GM12878 (cell line): ENCODE results near the gene ASIP. TPM values are rescaled to one million over a fixed set of nuclear protein-coding genes. Genes with fewer than 3 reads are reported as not detected.
"Not testable (repeated sequence)": the region's sequence is repeated elsewhere in the genome, so short reads cannot be mapped to it uniquely, and the experiment has no call there.

ENCODE experiments used
- ATAC-seq: fragments of 200-7000 bp; cut with Tn5 transposase; 3 replicates; pipeline ENCODE4 v1.9.1; 2020; ENCODE audit warnings: mild to moderate bottlenecking, moderate library complexity
- BruUV-seq: library from RNA; stranded (reverse); fragments of 400-500 nt; replicated peaks from 2 replicates; lab custom pipeline; 2021; lab: Mats Ljungman, UMichigan
- CTCF ChIA-PET: fragments of 300-600 bp; sonication (Branson Sonifier 250); formaldehyde crosslinking; extraction: SDS; loops from one replicate; lab custom pipeline; 2021; ENCODE audit warnings: inconsistent platforms; lab: Yijun Ruan, JAX
- POLR2A ChIA-PET: fragments of 350-600 bp; formaldehyde crosslinking; extraction: SDS; loops from one replicate; lab custom pipeline; 2021; ENCODE audit warnings: inconsistent platforms; lab: Charles Lee
- RAD21 ChIA-PET: fragments of 300-600 bp; sonication (Branson Sonifier 250); formaldehyde crosslinking; loops from one replicate; lab custom pipeline; 2023; ENCODE audit warnings: antibody characterized with exemption; ENCODE audit not compliant: unreplicated experiment; lab: Charles Lee
- SMC1A ChIA-PET: fragments of 300-600 bp; sonication (Branson Sonifier 250); formaldehyde crosslinking; loops from one replicate; lab custom pipeline; 2023; ENCODE audit not compliant: unreplicated experiment, uncharacterized antibody; lab: Charles Lee
- DNase-seq: peaks from one replicate; pipeline ENCODE4 v3.0.0-alpha.2; 2011; ENCODE audit warnings: low read depth, low spot score
- FAIRE-seq: peaks from 3 replicates; lab custom pipeline; 2011; peaks lifted over from hg19 to GRCh38; lab: Jason Lieb, UNC
- H2AFZ ChIP-seq: 2 replicates; pipeline ENCODE4 v1.6.0; 2011; ENCODE audit warnings: low read depth, low read length, control low read depth; ENCODE audit not compliant: control insufficient read depth
- H3K27ac ChIP-seq: 2 replicates; pipeline ENCODE4 v1.5.1; 2011; ENCODE audit warnings: control low read depth; ENCODE audit not compliant: control insufficient read depth, insufficient read depth
- H3K27me3 ChIP-seq, 2 experiments: replicated peaks in 1 of 2; 2 replicates each; pipeline versions ENCODE4 v1.6.0 to v1.6.1; 2011; ENCODE audit warnings: low read length in 1 of 2; ENCODE audit not compliant: control insufficient read depth in 2 of 2, insufficient read depth in 2 of 2
- H3K36me3 ChIP-seq, 2 experiments: 2 replicates each; pipeline ENCODE4 v1.5.1; 2011; ENCODE audit warnings: low read length in 1 of 2; ENCODE audit not compliant: control insufficient read depth in 2 of 2, insufficient read depth in 2 of 2
- H3K4me1 ChIP-seq: 2 replicates; pipeline ENCODE4 v1.6.1; 2011; ENCODE audit warnings: mild to moderate bottlenecking, low read length, moderate library complexity, mixed read lengths; ENCODE audit not compliant: control insufficient read depth, insufficient read depth
- H3K4me2 ChIP-seq: 2 replicates; pipeline ENCODE4 v1.6.0; 2011; ENCODE audit warnings: control low read depth; ENCODE audit not compliant: control insufficient read depth, insufficient read depth
- H3K4me3 ChIP-seq: fragments of 200-600 bp; sonication (generic); 2 replicates; pipeline ENCODE4 v1.5.1; 2016
- H3K79me2 ChIP-seq: 2 replicates; pipeline ENCODE4 v1.6.0; 2011; ENCODE audit warnings: low read length; ENCODE audit not compliant: control insufficient read depth, insufficient read depth
- H3K9ac ChIP-seq: 2 replicates; pipeline ENCODE4 v1.8.0; 2011; ENCODE audit warnings: low read length, control low read depth, mixed read lengths; ENCODE audit not compliant: control insufficient read depth, insufficient read depth
- H3K9me3 ChIP-seq: replicated peaks from 3 replicates; pipeline ENCODE4 v1.5.1; 2011; ENCODE audit warnings: mild to moderate bottlenecking, low read length; ENCODE audit not compliant: control insufficient read depth, insufficient read depth
- H4K20me1 ChIP-seq: 2 replicates; pipeline ENCODE4 v1.6.0; 2011; ENCODE audit not compliant: control insufficient read depth, insufficient read depth
- CBFB ChIP-seq: IDR thresholded peaks from 2 replicates; pipeline ENCODE4 v1.6.1; 2016; ENCODE audit warnings: antibody characterized with exemption, low read depth
- RUNX3 ChIP-seq: IDR thresholded peaks from 2 replicates; pipeline ENCODE4 v1.6.1; 2012; ENCODE audit warnings: low read length, inconsistent platforms
- WGBS: methylation state at CpG from one replicate; pipeline ENCODE4 v1.1.6; 2016; ENCODE audit warnings: low lambda C conversion rate; ENCODE audit not compliant: insufficient replicate concordance, insufficient coverage; ENCODE audit errors: missing lambda C conversion rate; 5-methylcytosine and 5-hydroxymethylcytosine counted together
- in situ Hi-C: fragments of 300-500 bp; cut with MboI; formaldehyde crosslinking; loops from 9 replicates; pipeline ENCODE4 v1.14.3; 2018; ENCODE audit warnings: mixed read lengths
- intact Hi-C: fragments of 100-400 bp; cut with micrococcal nuclease; formaldehyde crosslinking; loops from one replicate; pipeline ENCODE4 v1.14.2; 2022; ENCODE audit not compliant: unreplicated experiment
- polyA plus RNA-seq, 11 experiments: library from polyadenylated mRNA; depleted of rRNA in 4 of 11; unstranded in 6 of 11; stranded (reverse) in 5 of 11; fragments of >200 nt; fragmentation: Nextera tagmentation in 4 of 11; fragmentation: Illumina TruSeq in 1 of 11; extraction: Ambion mirVana in 4 of 11; extraction: Trizol in 1 of 11; gene quantifications; 1 replicate in 1 of 11; 2 replicates in 10 of 11; pipeline versions ENCODE4 v1.2.1 to v1.2.3, GENCODE V29; 2011 to 2016; ENCODE audit warnings: inconsistent platforms in 2 of 11, missing spikeins in 2 of 11, low read depth in 1 of 11
- total RNA-seq, 4 experiments: library from RNA; depleted of rRNA in 3 of 4; stranded (reverse); fragments of >200 nt in 3 of 4; fragmentation: Illumina TruSeq in 1 of 4; extraction: Trizol in 1 of 4; gene quantifications; 2 replicates each; pipeline versions ENCODE4 v1.2.1 to v1.2.3, GENCODE V29; 2013 to 2021

The ASIP gene
- total and polyA plus RNA-seq, 10 of the 15 experiments (the other 5 are each of a cell fraction or from before 2014, with no cell fraction given): 0.29 TPM; not detected in 9

- 6% methylated on average over 3 of the region's 3 CpGs for WGBS
- no peaks in the 10 kb centered on the region for H3K79me2 ChIP-seq
- no peaks in the 10 kb centered on the region for H3K36me3 ChIP-seq
- DNase-seq: no peak
- TF ChIP-seq CBFB: no peak
- TF ChIP-seq RUNX3: peak; percentile 22; the same call in 1 of the 2 replicates
- no peak overlapping the region for H2AFZ ChIP-seq
- ChIA-PET SMC1A (interaction anchor here (0.6 kb wide), 1 partner anchor 279 kb away, joined by 4 read pairs; no protein-coding TSS in a partner anchor), POLR2A (no interaction called here), RAD21 (no interaction called here), CTCF (no interaction called here)
- H3K27me3 ChIP-seq: peaks cover 0 to 3% of the 10 kb centered on the region in 2 experiments; a peak in 1 of 4 replicates
- H3K27ac ChIP-seq: no peak overlapping the region
- H4K20me1 ChIP-seq: no peaks in the 10 kb centered on the region
- no peak overlapping the region for H3K9ac ChIP-seq
- no peak for ATAC-seq
- BruUV-seq: no TSS peak
- no peaks in the 10 kb centered on the region for H3K4me1 ChIP-seq
- in situ Hi-C loops (no loop called here), intact Hi-C loops (no loop called here)
- H3K9me3 ChIP-seq: no peaks in the 10 kb centered on the region
- H3K4me3 ChIP-seq: no peak overlapping the region
- FAIRE-seq: peak; percentile 18
- H3K4me2 ChIP-seq: no peak overlapping the region
These were observed 19.0 kb upstream of the ASIP start for GRCh38 chr20:34222208-34222607.

GRCh38 chr20:34224251-34224650 lies 17.0 kb upstream of the ASIP start:
- DNase-seq, H3K4me2 ChIP-seq, SMC1A ChIA-PET, H2AFZ ChIP-seq, POLR2A ChIA-PET, in situ Hi-C loops, H3K4me3 ChIP-seq, intact Hi-C loops, H3K79me2 ChIP-seq, RAD21 ChIA-PET, H3K36me3 ChIP-seq, H3K9me3 ChIP-seq, FAIRE-seq, H4K20me1 ChIP-seq, H3K9ac ChIP-seq, H3K4me1 ChIP-seq, H3K27me3 ChIP-seq, H3K27ac ChIP-seq, ATAC-seq, BruUV-seq: not testable (repeated sequence)
- WGBS: 0% methylated on average over 2 of the region's 2 CpGs
- CTCF ChIA-PET: interaction anchor here (0.6 kb wide), 1 partner anchor 96 kb away, joined by 3 read pairs; no protein-coding TSS in a partner anchor
